Ramos (cell line): Measurements from ENCODE around the gene DCPS.
"Not testable (repeated sequence)": the region's sequence is repeated elsewhere in the genome, so short reads cannot be mapped to it uniquely, and the experiment has no call there.

Experiments used
- in situ Hi-C: fragments of 300-500 bp; cut with MboI; formaldehyde crosslinking; loops from one replicate; pipeline ENCODE4 v1.14.3; 2022; ENCODE audit warnings: low sequenced_read_pairs; ENCODE audit not compliant: unreplicated experiment

The DCPS gene

DNA sequence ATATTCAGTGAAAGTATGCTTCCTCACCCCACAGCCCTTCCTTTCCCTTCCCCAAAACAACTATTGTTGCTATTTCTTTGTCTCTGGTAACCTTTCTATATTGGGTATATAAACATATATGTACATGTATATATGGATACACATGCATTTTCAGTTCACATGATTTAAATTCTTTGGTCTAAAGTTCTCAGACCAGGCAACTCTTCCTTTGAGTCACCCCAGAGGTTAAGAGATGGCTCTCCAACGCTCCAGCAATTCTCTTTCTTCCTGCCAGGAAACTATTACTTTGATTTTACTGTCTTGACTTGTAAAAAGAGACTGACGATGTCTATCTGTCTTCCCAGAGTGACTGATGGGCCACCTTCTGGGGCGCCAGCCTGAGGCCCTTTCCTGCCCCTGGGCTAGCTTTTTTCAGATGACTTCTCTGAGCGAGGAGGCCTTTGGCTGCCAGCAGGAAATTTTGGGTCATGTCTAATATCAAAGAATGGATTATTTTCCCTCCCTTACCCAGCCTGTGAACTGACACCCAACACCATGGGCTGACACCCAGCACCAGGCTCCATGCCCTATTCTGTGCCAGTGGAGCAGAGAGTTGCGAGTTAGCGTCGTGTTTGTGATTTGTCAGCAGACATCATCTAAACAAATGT is 37.2 kb downstream of the DCPS start:
- in situ Hi-C loops = no loop called here

DNA sequence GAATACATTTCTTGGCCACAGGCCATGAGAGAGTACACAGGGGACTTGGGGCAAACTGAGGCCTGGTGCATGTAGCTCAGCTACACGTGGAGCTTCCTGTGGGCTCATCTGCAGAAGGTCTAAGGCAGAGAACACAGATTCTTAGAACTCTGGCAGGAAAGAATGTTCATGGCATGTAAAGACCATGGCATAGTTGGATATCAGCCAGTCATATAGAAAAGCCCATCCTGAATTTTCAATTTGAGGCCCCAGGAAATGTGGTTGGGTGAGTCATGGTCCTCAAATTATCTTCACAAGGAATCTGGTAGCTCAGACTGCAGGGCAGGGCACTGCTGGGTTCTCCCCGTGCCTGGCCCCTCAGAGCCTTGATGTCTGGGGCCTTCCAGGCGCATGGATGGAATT is 37.9 kb downstream of the DCPS start:
- in situ Hi-C loops = no loop called here

DNA sequence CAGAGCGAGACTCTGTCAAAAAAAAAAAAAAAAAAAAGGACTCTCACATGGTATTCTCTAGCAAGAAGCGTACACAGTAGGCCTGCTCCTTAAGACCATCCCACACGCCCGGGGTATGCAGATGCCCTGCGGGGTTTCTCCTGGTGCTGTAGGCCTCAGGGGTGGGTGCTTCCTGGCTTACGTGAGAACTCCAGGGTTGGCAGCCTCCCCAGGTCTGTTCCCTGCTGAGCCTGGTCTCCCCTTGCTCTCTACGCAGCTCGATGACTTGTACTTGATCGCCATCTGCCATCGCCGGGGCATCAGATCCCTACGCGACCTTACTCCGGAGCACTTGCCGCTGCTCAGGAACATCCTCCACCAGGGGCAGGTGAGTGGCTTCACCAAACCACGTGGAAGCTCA is 39.2 kb downstream of the DCPS start:
- in situ Hi-C loops = no loop called here

DNA sequence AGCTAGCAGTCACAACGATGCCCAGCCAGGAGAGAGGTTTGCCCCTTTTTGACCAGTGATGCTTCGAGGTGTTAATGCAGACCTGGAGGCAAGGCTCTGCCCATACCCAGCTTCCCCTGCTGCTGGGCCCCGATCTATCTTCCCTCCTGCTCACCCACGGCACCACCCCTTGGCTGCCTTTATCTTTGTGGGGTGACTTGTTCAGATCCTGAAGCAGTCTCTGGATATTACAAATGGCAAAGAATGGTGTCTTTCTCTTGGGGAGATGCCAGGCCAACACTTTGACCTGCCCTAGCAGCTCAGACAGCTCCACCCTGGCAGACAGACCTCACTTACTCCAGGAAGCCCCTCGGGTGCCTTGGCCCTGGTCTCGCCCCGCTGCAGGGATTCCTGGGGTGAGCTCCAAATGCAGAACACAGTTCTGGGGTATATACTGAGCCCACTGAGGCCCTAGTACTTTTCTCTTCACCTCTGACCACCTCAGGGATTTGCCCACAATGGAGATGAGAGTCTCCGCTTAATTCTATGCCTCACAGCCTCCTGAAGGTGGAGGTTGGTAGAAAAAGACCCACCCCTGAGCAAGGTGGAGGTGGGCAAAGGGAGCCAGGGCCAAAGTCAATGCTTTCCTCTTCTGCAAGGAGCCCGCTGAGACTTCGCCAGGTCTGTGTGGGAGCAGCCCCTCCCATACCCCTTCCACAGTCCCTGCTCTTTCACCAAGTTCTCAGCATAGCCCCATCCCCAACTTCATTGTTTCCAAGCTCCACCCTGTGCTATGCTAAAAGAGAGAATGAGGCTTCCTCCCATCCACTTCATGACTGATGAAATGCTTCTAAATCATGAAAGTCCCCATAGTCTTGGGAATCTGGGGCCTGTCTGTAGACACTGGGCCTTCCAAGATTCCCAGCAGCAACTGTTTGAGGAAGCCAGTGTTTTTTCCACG is 40.6 kb downstream of the DCPS start:
- in situ Hi-C loops = no loop called here

DNA sequence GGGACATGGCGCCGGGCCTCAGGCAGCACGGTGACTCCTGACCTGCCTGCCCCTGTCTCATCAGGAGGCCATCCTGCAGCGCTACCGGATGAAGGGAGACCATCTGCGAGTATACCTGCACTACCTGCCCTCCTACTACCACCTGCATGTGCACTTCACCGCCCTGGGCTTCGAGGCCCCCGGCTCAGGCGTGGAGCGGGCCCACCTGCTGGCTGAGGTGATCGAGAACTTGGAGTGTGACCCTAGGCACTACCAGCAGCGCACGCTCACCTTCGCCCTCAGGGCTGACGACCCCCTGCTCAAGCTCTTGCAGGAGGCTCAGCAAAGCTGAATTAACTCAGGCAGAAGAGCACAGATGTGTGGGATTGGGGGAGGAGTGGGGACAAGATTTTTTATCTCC is 41.4 kb downstream of the DCPS start:
- in situ Hi-C loops = no loop called here

DNA sequence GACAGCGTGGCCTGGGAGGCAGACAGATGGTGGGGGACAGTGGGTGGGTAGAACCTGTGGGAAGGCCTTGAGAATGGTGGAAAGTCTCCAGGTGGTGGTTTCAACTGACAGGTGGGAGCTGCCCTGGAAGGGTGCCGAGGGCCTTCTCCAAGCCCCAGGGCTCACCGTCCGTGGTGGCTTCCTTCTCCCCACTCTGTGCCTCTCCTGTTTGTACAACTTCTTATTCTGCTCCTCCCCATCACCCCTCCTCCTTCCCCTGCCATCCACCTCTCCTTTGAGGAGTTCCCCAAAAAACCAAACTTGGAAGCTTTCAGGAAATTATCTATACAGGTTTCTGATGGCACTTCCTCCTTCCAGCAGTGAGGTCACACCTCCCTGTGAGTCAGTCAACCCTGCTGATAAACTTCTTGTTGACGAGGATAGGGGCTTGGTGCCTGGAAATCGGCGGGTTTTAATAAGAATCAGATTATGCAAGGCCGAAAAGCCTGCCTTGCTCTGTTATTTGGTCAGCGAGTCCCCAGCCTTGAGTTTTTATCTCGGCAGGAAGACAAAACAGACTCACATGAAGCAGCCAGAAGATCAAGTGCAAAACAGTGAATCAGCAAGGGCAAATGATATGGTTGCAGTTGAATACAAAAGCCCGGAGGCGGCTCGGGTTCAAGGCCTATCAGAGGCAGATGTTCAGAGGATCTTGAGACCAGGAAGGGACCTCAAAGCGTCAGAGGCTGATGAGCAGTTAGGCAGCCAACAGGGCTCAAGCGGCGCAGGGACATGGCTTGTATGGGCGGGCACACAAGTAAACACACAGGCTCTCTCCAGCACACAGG is 42.1 kb downstream of the DCPS start:
- in situ Hi-C loops = no loop called here

DNA sequence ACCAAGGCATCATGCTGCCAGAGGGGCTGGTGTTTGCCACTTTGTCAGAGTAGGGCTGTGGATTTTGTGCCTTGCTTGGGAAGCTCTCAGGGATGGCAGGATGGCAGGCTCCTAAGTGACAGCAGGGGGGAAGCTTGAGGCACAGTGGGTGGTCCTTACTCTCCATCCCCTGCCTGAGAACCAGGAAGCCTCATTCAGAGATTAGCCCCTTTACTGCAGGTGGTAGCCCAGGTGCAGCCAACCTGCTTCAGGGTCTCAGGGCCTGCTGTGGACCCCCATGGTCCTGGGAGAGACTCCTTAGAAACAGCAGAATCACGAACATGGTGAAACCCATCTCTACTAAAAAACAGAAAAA is 42.7 kb downstream of the DCPS start:
- in situ Hi-C loops = no loop called here

DNA sequence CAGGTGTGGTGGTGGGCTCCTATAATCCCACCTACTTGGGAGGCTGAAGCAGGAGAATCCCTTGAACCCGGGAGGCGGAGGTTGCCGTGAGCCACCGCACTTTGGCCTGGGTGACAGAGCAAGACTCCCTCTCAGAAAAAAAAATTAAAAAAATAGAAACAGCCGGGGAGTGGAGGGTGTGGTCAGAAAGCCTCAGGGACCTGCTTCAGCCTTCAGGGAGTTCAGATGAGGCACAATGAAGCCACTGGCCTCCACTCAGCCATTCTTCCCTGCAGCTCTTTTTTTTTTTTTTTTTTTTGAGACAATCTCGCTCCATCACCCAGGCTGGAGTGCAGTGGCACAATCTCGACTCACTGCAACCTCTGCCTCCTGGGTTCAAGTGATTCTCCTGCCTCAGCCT is 43.1 kb downstream of the DCPS start:
- in situ Hi-C loops = not testable (repeated sequence)

DNA sequence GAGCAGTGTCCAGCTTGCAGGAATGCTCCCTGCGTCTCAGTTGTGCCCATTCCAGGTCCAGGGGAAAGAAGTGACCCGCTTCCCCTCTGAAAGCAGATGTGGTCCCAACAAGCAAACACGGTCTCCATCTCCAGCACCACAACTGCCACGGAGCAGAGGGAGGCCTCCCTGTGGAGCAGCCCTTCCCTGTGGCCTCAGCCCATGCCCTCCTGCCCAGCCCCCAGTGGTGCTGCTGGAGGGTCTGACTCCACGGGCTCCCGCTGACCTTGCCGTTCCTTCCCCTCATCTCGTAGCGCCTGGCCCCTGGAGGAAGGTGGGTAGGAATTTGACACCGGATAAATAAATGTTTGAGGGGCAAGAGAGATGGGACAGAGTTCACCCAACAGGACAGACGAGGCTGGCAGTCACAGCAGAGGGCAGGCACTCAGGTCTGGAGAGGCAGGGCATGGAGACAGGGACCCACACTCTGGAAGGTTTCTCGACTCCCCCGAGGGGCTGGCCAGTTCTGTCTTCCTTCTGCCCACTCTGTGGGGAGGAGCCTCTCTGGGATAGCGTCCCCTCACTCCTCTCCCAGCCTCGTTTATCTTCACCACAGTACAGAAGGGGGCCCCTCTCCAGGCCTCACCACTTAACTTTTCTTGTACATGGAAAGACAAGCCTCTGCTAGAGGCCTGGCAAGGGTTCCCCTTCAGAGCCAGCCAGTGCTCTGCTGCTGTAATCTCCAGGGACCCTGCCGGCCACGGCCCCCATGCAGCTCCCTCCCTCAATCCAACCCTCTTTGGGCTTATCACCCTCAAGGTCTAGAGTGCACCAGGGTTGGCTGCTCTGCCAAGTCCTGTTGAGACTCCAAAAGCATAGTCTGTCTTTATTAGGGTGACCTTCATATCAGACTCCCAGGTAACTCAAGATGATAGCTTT is 44.1 kb downstream of the DCPS start:
- in situ Hi-C loops = no loop called here

DNA sequence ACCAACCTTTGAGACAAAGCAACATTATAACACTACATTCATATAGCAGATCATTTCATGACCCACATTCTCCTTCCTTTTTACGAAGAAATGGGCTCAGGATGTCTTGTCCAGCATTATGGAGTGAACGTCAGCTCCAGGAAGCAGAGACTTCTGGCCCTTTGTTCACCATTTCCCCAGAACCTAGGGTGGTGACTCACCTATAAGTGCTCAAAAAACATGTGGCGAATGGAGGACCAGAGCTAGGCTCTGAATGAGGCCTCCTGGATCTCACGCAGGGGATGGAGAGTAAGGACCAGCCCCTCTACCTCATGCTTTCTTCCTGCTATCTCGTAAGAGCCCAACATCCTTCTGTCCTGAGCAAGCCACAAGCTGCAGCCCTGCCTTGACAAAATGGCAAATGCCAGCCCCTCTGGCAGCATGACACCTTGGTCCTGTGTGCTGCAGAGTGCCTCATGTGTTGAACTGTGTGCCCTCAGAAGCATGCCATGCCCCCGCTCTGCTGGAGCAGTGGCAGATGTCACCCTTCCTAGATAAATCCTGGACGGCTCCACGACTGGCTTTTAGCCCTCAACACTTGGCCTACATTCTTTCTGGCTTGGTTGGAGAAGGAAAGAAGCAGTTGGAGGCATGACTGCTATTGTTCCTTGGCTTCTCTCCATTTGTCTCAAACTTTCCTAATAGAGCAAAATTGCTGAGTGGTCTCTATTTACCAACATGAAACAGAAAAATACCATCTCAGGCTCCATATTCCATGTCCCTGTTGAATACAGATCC is 45.1 kb downstream of the DCPS start:
- in situ Hi-C loops = no loop called here

DNA sequence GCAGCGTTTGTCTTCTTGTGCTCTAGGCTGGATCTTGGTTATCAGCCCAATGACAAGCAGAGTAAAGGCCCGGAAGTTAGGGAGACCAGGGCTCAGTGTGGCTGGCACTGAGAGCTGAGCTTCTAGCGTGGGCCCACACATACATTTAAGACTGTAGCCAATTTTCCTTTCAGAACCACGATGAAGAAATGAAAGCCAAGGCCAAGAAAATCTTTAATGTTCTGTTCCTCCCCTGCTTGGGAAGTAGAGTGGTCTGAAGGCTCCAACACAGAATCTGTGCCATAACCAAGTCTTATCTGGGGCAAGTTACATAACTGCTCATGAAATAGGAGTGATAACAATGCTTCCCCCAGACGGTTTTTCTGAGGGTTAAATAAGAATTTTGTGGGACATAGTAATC is 47.0 kb downstream of the DCPS start:
- in situ Hi-C loops = no loop called here

DNA sequence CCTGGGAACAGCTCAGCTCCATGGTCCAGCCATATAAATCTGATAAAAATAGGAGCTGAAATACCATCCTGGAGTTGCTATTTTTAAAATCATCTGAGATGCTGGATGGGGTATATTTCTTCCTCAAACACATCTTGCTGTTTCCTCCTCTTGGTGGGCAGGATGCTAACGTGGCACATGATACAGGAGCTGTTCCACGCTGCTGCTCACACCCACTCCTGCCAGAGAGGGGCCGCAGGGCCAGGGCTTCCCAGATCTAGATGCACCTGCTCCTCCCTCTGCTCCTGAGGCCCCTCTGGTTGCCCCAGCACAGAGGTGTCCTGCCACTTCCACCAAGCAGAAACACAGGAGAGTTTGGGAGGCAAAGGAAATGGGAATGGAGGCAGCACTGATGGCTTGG is 48.3 kb downstream of the DCPS start:
- in situ Hi-C loops = no loop called here

DNA sequence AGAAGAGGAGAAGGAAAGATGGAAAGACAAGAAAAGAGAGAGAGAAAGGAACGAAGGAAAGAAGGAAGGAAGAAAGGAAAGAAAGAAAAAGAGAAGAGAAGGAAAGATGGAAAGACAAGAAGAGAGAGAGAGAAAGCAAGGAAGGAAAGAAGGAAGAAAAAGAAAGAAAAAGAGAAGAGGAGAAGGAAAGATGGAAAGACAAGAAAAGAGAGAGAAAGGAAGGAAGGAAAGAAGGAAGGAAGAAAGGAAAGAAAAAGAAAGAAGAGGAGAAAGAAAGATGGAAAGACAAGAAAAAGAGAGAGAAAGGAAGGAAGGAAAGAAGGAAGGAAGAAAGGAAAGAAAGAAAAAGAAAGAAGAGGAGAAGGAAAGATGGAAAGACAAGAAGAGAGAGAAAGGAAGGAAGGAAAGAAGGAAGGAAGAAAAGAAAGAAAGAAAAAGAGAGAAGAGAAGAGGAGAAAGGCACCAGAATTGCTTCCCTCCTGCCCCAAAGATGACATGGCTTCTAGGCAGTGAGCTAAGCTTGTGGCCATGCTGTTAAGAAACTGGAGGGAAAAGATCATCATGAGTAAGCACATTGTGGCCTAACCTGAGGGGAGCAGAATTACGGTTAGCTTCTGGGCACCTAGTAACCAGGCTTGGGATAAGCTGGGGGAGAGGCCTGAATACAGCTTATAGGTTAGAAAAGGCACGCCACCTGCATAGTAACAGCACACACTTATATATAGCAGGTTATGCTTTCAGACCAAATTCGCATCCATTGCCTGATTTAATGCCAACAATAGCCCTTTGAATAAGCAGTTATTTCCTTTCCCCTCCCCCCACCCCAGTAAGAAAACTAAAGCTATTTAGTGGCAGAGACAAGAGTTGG is 49.3 kb downstream of the DCPS start:
- in situ Hi-C loops = no loop called here

DNA sequence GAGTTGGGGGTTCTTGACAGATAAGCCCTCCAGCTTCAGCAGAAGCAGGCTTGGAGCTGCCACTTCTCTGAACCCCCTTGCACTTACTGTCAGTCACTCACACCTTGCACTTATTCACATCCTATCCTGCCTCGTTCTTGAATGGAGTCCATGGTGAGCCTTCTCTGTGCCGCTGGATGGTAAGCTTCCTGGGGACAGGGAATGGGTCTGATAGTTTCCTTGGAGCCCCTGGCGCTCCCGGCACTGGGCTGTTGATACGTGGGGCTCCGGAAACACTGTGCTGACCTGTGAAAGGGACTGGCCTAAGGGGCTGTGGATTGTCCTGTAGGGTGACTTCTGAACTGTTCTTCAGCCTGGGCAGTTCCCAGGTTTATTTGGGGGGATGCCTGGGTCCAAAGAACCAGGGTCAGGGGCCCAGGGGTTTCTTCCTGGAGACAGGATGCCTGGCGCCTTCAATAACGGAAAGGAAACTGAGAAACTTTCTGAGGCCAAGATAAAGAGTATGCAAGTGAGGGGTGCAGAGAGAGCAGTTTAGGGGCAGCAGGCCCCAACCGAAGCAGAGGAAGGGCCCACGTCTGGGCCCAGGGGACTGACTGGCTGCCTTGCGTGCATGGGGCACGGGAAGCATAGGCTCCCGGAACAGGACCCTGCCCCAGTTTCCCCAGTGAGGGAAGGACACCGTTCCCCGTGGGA is 50.9 kb downstream of the DCPS start:
- in situ Hi-C loops = no loop called here

DNA sequence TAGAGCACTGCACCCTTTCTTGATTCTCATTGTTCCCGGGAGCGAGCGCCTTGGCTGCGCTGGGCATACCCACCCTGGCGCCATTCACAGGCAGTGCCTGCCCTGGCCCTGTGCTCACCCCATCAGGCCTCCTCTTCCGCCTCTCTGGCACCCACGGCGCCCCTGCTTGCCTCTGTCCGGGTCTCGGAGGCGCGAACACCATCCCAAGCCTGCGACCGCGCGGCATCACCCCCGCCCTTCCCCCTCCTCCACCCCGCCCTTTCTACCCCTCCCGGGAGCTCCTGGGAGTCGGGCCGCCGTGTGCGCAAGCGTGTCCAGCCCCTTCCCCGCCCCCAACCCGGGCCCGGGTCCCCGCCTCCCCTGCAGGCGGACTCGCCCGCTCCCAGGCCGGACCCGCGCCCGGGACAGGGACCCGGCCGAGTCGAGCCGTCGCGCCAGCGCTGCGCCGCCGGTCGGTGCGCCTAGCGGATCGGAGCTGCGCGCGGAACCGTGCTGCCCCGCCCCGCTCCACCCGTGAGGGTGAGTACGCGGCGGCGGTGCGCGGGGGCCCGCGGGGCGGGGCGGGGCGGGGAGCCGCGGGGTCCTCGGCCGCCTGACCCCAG is 51.6 kb downstream of the DCPS start, which contains the start of gene ST3GAL4:
ST3GAL4 (plus strand) TSS at position 363 of the 602 bp plus-strand sequence. CDS start 50,470 bp downstream, outside the sequence.
- in situ Hi-C loops = no loop called here

DNA sequence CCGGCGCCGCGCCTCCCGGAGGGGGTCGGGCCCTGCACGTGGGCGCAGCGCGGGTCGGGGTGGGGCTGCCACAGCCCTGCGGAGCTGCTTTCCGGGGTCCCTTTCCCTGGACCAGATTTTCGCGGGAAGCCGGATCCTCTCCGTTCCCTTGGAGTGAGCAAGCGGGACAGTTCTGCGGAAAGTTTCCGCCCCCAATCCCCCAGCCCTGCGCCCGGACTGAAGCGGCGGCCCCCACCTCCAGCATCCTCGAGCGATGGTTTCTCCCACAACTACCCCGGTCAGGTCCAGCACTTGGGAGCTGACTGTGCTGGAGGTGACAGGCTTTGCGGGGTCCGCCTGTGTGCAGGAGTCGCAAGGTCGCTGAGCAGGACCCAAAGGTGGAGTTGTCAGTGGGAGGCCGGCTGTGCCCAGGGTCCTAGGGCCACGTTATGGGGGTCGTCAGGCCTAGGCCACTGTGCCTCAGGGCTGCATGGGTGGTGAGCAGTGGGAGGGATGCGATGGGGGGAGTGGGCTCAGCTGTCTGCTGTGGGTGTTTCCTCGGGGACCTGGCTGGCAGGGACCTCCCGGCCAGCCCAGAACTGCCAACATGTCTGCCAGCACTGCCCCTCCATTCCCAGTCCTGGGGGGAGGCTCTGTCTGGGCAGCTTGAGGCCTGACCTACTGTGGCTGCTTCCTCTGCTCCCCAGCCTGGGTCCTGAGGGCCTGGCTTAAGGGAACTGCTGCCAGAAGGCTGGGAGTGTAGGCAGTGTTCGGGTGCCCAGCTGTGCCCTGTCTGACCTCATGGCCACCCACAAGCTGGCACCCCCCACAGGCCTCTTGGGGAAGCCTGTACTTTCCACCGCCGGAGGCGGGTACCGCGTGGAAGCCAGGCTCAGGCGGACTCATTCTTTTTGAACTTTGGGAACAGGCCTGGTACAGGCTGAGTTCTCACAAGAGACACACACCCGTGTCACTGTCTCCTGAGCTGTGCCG is 52.4 kb downstream of the DCPS start:
- in situ Hi-C loops = no loop called here
